T-cell (primary cell): ENCODE measurements around the gene ASB9. TPM values are rescaled to one million over a fixed set of nuclear protein-coding genes. Genes with fewer than 3 reads are reported as not detected.

Source experiments
- ATAC-seq, 4 experiments: fragments of 200-7000 bp in 3 of 4; fragments of 150-1000 bp in 1 of 4; cut with Tn5 transposase; replicated peaks in 1 of 4; 1 replicate in 3 of 4; 2 replicates in 1 of 4; pipeline ENCODE4 v1.10.0; 2021; ENCODE audit warnings: moderate library complexity in 3 of 4, mild to moderate bottlenecking in 2 of 4, moderate number of reproducible peaks in 1 of 4
- CTCF ChIA-PET, 2 donors: fragments of 300-600 bp; sonication (Branson Sonifier 250); formaldehyde crosslinking; loops; one replicate each; lab custom pipeline; 2022; ENCODE audit warnings: antibody characterized with exemption in 2 of 2; lab: Charles Lee
- POLR2A ChIA-PET, 2 donors: fragments of 300-600 bp; sonication (Branson Sonifier 250); formaldehyde crosslinking; loops; one replicate each; lab custom pipeline; 2022; ENCODE audit warnings: antibody characterized with exemption in 2 of 2; lab: Charles Lee
- DNase-seq, 35 experiments: peaks; one replicate each; pipeline versions ENCODE4 v3.0.0 to v3.0.0-alpha.2; 2013 to 2023
- H3K27ac ChIP-seq: one replicate; pipeline ENCODE4 v1.5.1; 2013; ENCODE audit warnings: low read length
- H3K27me3 ChIP-seq, 2 experiments: replicated peaks in 1 of 2; 1 replicate in 1 of 2; 2 replicates in 1 of 2; pipeline versions ENCODE4 v1.6.1 to v1.7.0; 2013; ENCODE audit warnings: low read length in 1 of 2, mixed read lengths in 1 of 2; ENCODE audit not compliant: control insufficient read depth in 2 of 2, insufficient read depth in 2 of 2; ENCODE audit errors: extremely low read depth in 1 of 2
- H3K36me3 ChIP-seq, 2 donors: 1 replicate in 1 of 2; 2 replicates in 1 of 2; pipeline versions ENCODE4 v1.6.1 to v1.7.0; 2013; ENCODE audit warnings: low read length in 1 of 2; ENCODE audit not compliant: control insufficient read depth in 2 of 2, insufficient read depth in 1 of 2; ENCODE audit errors: extremely low read depth in 1 of 2
- H3K4me1 ChIP-seq, 2 experiments: 1 replicate in 1 of 2; 2 replicates in 1 of 2; pipeline versions ENCODE4 v1.6.1 to v1.7.0; 2013; ENCODE audit warnings: low read length in 2 of 2, mixed read lengths in 1 of 2; ENCODE audit not compliant: insufficient read depth in 2 of 2, control insufficient read depth in 1 of 2; ENCODE audit errors: extremely low read depth in 1 of 2
- H3K4me3 ChIP-seq, 2 donors: 1 replicate in 1 of 2; 2 replicates in 1 of 2; pipeline versions ENCODE4 v1.5.1 to v1.7.0; 2013; ENCODE audit warnings: mild to moderate bottlenecking in 2 of 2, low read length in 1 of 2, moderate library complexity in 1 of 2; ENCODE audit not compliant: control insufficient read depth in 1 of 2; ENCODE audit errors: extremely low read depth in 1 of 2
- H3K9me3 ChIP-seq: 2 replicates; pipeline ENCODE4 v1.7.0; 2013
- H3K27ac Mint-ChIP-seq, 2 donors: one replicate each; pipeline ENCODE4 v1.8.0; 2020 to 2021; ENCODE audit warnings: mild to moderate bottlenecking in 2 of 2, mixed read lengths in 2 of 2
- H3K27me3 Mint-ChIP-seq, 2 donors: one replicate each; pipeline ENCODE4 v1.8.0; 2021 to 2022; ENCODE audit warnings: mixed read lengths in 2 of 2
- H3K36me3 Mint-ChIP-seq: one replicate; pipeline ENCODE4 v1.8.0; 2021; ENCODE audit warnings: mixed read lengths
- H3K4me1 Mint-ChIP-seq, 3 donors: one replicate each; pipeline ENCODE4 v1.8.0; 2020 to 2022; ENCODE audit warnings: mixed read lengths in 3 of 3, mild to moderate bottlenecking in 1 of 3
- H3K4me3 Mint-ChIP-seq, 3 donors: one replicate each; pipeline ENCODE4 v1.8.0; 2020 to 2022; ENCODE audit warnings: mild to moderate bottlenecking in 3 of 3, mixed read lengths in 3 of 3, moderate library complexity in 3 of 3
- H3K9me3 Mint-ChIP-seq, 3 donors: one replicate each; pipeline ENCODE4 v1.8.0; 2020 to 2022; ENCODE audit warnings: mixed read lengths in 3 of 3
- WGBS: methylation state at CpG from one replicate; pipeline ENCODE4 v1.1.5; 2013; ENCODE audit warnings: missing lambda C conversion rate; ENCODE audit not compliant: insufficient coverage; 5-methylcytosine and 5-hydroxymethylcytosine counted together
- total RNA-seq, 35 experiments: library from RNA in 6 of 35; stranded (reverse) in 6 of 35; fragments of 120-200 nt in 1 of 35; gene quantifications; one replicate each; pipeline versions ENCODE4 v1.2.1 to v1.2.4 and lab custom pipeline; 2013 to 2026

ASB9 gene
- total RNA-seq, 5 donors from 2014 or later (not counting 1 experiment from before 2014, with no cell fraction given) = 0.23 to 1.3 (median 0.46) TPM; not detected in 1

DNA sequence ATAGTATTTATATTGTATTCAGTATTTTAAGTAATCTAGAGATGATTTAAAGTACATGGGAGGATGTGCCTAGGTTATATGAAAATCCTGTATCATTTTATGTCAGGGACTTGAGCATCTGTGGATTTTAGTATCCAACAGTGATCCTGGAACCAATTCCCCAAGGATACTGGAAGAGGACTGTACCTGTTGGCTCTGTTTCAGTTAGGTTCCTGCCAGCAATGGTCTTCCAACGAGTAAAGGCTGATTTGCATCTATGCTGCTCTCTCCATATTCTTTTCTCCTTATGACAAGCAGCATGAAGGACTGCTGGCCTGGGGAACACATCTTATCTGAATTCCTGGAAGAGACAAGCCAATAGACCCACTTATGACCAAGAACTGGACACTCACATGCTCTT is 34.9 kb downstream of the ASB9 start:
- Mint-ChIP-seq H3K9me3 (no peaks in the 10 kb centered on the region), H3K27me3 (no peaks in the 10 kb centered on the region), H3K4me3 (no peak overlapping the region), H3K36me3 (no peaks in the 10 kb centered on the region), H3K4me1 (no peaks in the 10 kb centered on the region), H3K27ac (no peak overlapping the region)
- Histone ChIP-seq H3K27me3 (no peaks in the 10 kb centered on the region), H3K36me3 (no peaks in the 10 kb centered on the region), H3K4me1 (no peaks in the 10 kb centered on the region), H3K4me3 (no peak overlapping the region), H3K9me3 (no peaks in the 10 kb centered on the region), H3K27ac (no peak overlapping the region)
- ChIA-PET CTCF (no interaction called here), POLR2A (no interaction called here)
- ATAC-seq = no peak
- no CpG with 5 or more reads among the region's 1 CpG for WGBS
- DNase-seq = no peak

DNA sequence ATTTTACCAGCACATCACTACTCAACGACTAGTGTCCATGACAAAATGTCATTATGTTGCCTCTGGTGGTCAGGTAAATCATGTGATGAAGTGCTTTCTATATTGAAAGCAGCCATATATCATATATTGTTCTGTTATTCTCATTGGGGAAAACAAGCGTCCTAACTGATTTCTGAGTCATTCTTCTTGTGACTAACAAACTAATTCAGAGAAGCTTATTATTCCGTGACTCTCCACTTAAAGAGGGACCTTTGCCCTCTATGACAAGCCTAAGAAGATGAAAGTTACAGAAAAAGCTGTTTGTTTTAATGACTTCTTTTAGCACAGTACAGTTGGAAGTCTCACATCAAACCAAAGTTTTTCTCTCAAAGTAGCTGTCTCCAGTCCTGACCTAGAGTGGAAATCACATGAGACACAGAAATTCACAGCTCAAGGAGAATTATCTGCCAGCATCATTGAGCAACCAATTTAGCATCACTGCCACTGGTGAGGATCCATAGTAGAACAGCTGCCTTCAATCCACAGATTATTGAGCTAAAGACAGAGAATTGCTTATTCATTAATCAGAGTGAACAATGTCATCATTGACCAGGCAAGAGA is 36.4 kb downstream of the ASB9 start:
- Histone ChIP-seq H3K36me3 (no peaks in the 10 kb centered on the region), H3K27me3 (no peaks in the 10 kb centered on the region), H3K4me1 (no peaks in the 10 kb centered on the region), H3K4me3 (no peak overlapping the region), H3K27ac (no peak overlapping the region), H3K9me3 (no peaks in the 10 kb centered on the region)
- no peak for DNase-seq
- no peak for ATAC-seq
- Mint-ChIP-seq H3K4me3 (no peak overlapping the region), H3K27me3 (no peaks in the 10 kb centered on the region), H3K27ac (no peak overlapping the region), H3K4me1 (no peaks in the 10 kb centered on the region), H3K9me3 (no peaks in the 10 kb centered on the region), H3K36me3 (no peaks in the 10 kb centered on the region)
- POLR2A ChIA-PET = no interaction called here
- no CpG with 5 or more reads among the region's 3 CpGs for WGBS
- CTCF ChIA-PET = interaction anchor here in 1 of 2 donors (0.8 kb wide), 1 partner anchor 9 kb away, joined by 5 read pairs; no protein-coding TSS in a partner anchor

DNA sequence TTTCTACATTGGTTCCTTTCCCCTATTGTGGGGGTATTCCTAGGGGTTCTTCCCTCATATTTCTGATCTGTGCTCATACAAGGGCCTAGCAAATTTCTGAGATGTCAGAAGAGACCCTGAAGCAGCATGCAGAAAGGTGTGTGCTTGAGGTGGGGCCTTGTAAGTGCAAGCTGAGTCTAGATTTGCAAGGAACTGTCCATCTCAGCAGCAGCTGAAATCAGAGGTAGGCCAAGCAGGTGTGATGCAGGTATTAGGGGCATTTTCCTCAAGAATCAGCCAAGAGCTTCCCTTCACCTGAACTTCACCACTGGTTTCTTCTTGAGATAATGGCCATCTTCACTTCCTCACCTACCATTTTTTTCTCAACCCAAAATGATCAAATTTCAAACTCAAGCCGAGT is 45.1 kb downstream of the ASB9 start:
- ATAC-seq = no peak
- no CpG with 5 or more reads among the region's 1 CpG for WGBS
- H3K27ac Mint-ChIP-seq = no peak overlapping the region

DNA sequence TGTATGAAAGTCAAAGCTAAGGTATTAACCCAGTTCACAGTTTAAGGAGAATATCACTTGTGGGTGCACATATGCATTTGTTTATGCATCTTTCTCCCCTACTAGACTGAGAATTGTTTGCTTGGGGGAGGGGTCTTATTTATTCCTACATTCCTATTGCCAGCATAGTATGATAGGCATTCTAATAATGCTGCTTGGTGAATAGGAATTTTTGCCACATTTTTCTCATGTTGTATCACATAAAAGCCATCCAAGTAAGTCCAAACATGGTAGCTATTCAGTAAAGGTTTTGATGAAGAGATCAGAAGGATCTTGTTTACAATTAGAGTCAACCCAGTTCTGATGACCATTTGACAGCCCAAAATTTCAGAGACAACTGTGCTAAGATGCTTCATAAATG is 48.6 kb downstream of the ASB9 start:
- Mint-ChIP-seq H3K4me3 (no peak overlapping the region), H3K4me1 (peaks cover 0 to 5% (median 3%) of the 10 kb centered on the region in 3 donors), H3K36me3 (no peaks in the 10 kb centered on the region), H3K9me3 (peaks cover 0 to 4% (median 0%) of the 10 kb centered on the region in 3 donors), H3K27me3 (peaks cover 0 to 13% of the 10 kb centered on the region in 2 donors), H3K27ac (no peak overlapping the region)
- no peak for ATAC-seq
- CTCF ChIA-PET = no interaction called here
- Histone ChIP-seq H3K27ac (no peak overlapping the region), H3K36me3 (no peaks in the 10 kb centered on the region), H3K4me1 (no peaks in the 10 kb centered on the region), H3K9me3 (no peaks in the 10 kb centered on the region), H3K4me3 (no peak overlapping the region), H3K27me3 (no peaks in the 10 kb centered on the region)
- DNase-seq = no peak
- POLR2A ChIA-PET = no interaction called here

More for the DNA sequence above, 45.1 kb downstream of the ASB9 start:
- POLR2A ChIA-PET = no interaction called here
- H3K9me3 Mint-ChIP-seq = no peaks in the 10 kb centered on the region
- H3K36me3 Mint-ChIP-seq = no peaks in the 10 kb centered on the region
- no peaks in the 10 kb centered on the region for H3K27me3 ChIP-seq
- H3K9me3 ChIP-seq = no peaks in the 10 kb centered on the region
- H3K4me3 ChIP-seq = no peak overlapping the region
- no peaks in the 10 kb centered on the region for H3K4me1 ChIP-seq
- CTCF ChIA-PET = no interaction called here
- no peak for DNase-seq
- no peak overlapping the region for H3K4me3 Mint-ChIP-seq
- no peaks in the 10 kb centered on the region for H3K36me3 ChIP-seq
- H3K27me3 Mint-ChIP-seq = peaks cover 0 to 8% of the 10 kb centered on the region in 2 donors
- no peak overlapping the region for H3K27ac ChIP-seq
- H3K4me1 Mint-ChIP-seq = peaks cover 0 to 5% (median 3%) of the 10 kb centered on the region in 3 donors

DNA sequence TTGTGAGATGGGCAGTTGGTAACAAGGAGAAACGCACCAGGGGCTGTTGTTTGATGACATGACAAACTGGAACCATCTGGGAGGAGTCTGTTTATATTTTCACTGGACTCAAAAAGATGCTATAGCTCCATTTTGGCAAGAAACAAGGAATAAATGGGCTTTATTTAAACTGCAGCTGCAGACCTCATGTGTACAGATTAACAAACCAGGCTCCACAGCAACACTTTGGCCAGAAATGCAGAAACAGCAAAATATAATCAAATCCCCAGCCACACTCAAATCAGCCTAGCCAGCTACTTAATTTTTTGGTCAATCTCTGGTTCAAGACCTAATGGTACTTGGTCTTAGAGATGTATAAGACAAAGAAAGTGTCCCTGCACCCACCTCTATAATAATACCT is 52.7 kb downstream of the ASB9 start:
- Histone ChIP-seq H3K4me1 (no peaks in the 10 kb centered on the region), H3K4me3 (no peak overlapping the region), H3K27ac (no peak overlapping the region), H3K36me3 (no peaks in the 10 kb centered on the region), H3K27me3 (no peaks in the 10 kb centered on the region), H3K9me3 (no peaks in the 10 kb centered on the region)
- Mint-ChIP-seq H3K4me1 (peaks cover 0 to 5% (median 3%) of the 10 kb centered on the region in 3 donors), H3K27me3 (peaks cover 0 to 20% of the 10 kb centered on the region in 2 donors), H3K36me3 (no peaks in the 10 kb centered on the region), H3K9me3 (peaks cover 0 to 4% (median 0%) of the 10 kb centered on the region in 3 donors), H3K27ac (no peak overlapping the region), H3K4me3 (no peak overlapping the region)
- ATAC-seq (no peak), DNase-seq (no peak)
- CTCF ChIA-PET = no interaction called here
- POLR2A ChIA-PET = no interaction called here
- WGBS = no CpG with 5 or more reads among the region's 1 CpG

DNA sequence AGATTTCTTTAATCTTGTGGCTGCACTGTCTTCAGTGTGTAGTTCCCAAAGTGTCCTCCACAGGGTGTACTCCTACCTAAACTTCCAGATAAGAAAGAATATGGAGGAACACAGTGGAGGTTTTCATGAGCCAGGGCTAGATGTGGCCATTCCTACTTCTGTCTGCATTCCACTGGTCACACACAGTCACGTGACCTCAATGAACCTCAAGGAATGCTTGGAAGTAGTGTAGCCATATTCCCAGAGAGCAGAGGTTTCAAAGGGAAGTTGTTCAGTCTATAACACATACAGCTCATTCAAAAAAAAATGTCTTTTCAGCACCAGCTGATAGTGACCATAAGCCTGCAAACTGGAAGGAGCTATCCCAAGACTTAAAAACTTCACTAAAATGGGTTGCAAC is 53.6 kb downstream of the ASB9 start:
- H3K27me3 ChIP-seq = no peaks in the 10 kb centered on the region
- no peak overlapping the region for H3K27ac Mint-ChIP-seq
- no peak for DNase-seq
- peaks cover 0 to 4% (median 0%) of the 10 kb centered on the region in 3 donors for H3K9me3 Mint-ChIP-seq
- H3K9me3 ChIP-seq = no peaks in the 10 kb centered on the region
- no peak overlapping the region for H3K4me3 Mint-ChIP-seq
- no CpG with 5 or more reads among the region's 1 CpG for WGBS
- ATAC-seq = no peak
- CTCF ChIA-PET = no interaction called here
- no peak overlapping the region for H3K27ac ChIP-seq
- no peak overlapping the region for H3K4me3 ChIP-seq
- H3K36me3 Mint-ChIP-seq = no peaks in the 10 kb centered on the region
- peaks cover 0 to 20% of the 10 kb centered on the region in 2 donors for H3K27me3 Mint-ChIP-seq
- H3K4me1 ChIP-seq = no peaks in the 10 kb centered on the region
- POLR2A ChIA-PET = interaction anchor here in 1 of 2 donors (0.6 kb wide), 1 partner anchor 41 kb away, joined by 6 read pairs; no protein-coding TSS in a partner anchor
- no peaks in the 10 kb centered on the region for H3K36me3 ChIP-seq
- peaks cover 0 to 5% (median 3%) of the 10 kb centered on the region in 3 donors for H3K4me1 Mint-ChIP-seq
